ENCODE measurements around the gene ATRX.
"Not testable (repeated sequence)": the region's sequence is repeated elsewhere in the genome, so short reads cannot be mapped to it uniquely, and the experiment has no call there.

The ATRX gene

GRCh38 chrX:77689376-77689775 is 96.6 kb downstream of the ATRX start:
- Mint-ChIP-seq H3K4me1 (ENCODE audit: low read depth) (peaks cover 5% of the 10 kb centered on the region), H3K27ac (no peak overlapping the region), H3K27me3 (no peaks in the 10 kb centered on the region), H3K36me3 (ENCODE audit: low read depth) (peaks cover 43% of the 10 kb centered on the region), H3K4me3 (no peak overlapping the region), H3K9me3 (no peaks in the 10 kb centered on the region)

GRCh38 chrX:77685683-77686082 is 100.3 kb downstream of the ATRX start:
- H3K4me3 Mint-ChIP-seq, H3K9me3 Mint-ChIP-seq, H3K27me3 Mint-ChIP-seq, H3K27ac Mint-ChIP-seq: not testable (repeated sequence)
- peaks cover 15% of the 10 kb centered on the region for H3K4me1 Mint-ChIP-seq (ENCODE audit: low read depth)
- peaks cover 64% of the 10 kb centered on the region for H3K36me3 Mint-ChIP-seq (ENCODE audit: low read depth)

- H3K36me3 Mint-ChIP-seq (ENCODE audit: low read depth), result peaks cover 31% of the 10 kb centered on the region
- no peaks in the 10 kb centered on the region for H3K9me3 Mint-ChIP-seq
- no peak overlapping the region for H3K4me3 Mint-ChIP-seq
- H3K27me3 Mint-ChIP-seq, result no peaks in the 10 kb centered on the region
- H3K4me1 Mint-ChIP-seq (ENCODE audit: low read depth), result peaks cover 15% of the 10 kb centered on the region
- H3K27ac Mint-ChIP-seq, result no peak overlapping the region
Observed at GRCh38 chrX:77679144-77679543, 106.9 kb downstream of the ATRX start.

- Mint-ChIP-seq H3K4me3 (no peak overlapping the region), H3K27ac (no peak overlapping the region), H3K27me3 (no peaks in the 10 kb centered on the region), H3K9me3 (no peaks in the 10 kb centered on the region), H3K4me1 (ENCODE audit: low read depth) (no peaks in the 10 kb centered on the region), H3K36me3 (ENCODE audit: low read depth) (peaks cover 5% of the 10 kb centered on the region)
Observed at GRCh38 chrX:77675986-77676385, 110.0 kb downstream of the ATRX start.

- Mint-ChIP-seq H3K9me3 (no peaks in the 10 kb centered on the region), H3K36me3 (ENCODE audit: low read depth) (peaks cover 6% of the 10 kb centered on the region), H3K4me1 (ENCODE audit: low read depth) (peaks cover 8% of the 10 kb centered on the region), H3K4me3 (no peak overlapping the region), H3K27me3 (no peaks in the 10 kb centered on the region), H3K27ac (peak overlapping the region; percentile 41)
Observed at GRCh38 chrX:77668391-77669237, 117.4 kb downstream of the ATRX start.

- Mint-ChIP-seq H3K9me3 (no peaks in the 10 kb centered on the region), H3K36me3 (ENCODE audit: low read depth) (peaks cover 18% of the 10 kb centered on the region), H3K27me3 (no peaks in the 10 kb centered on the region), H3K27ac (no peak overlapping the region), H3K4me1 (ENCODE audit: low read depth) (peaks cover 5% of the 10 kb centered on the region), H3K4me3 (no peak overlapping the region)
Observed at GRCh38 chrX:77658886-77659285, 127.1 kb downstream of the ATRX start.

GRCh38 chrX:77652095-77652494 is 133.9 kb downstream of the ATRX start:
- H3K4me3 Mint-ChIP-seq, result no peak overlapping the region
- no peaks in the 10 kb centered on the region for H3K27me3 Mint-ChIP-seq
- no peaks in the 10 kb centered on the region for H3K9me3 Mint-ChIP-seq
- H3K4me1 Mint-ChIP-seq (ENCODE audit: low read depth), result peaks cover 5% of the 10 kb centered on the region
- no peak overlapping the region for H3K27ac Mint-ChIP-seq
- H3K36me3 Mint-ChIP-seq (ENCODE audit: low read depth), result peaks cover 40% of the 10 kb centered on the region

GRCh38 chrX:77640702-77641101 is 145.3 kb downstream of the ATRX start:
- H3K9me3 Mint-ChIP-seq, result peaks cover 5% of the 10 kb centered on the region
- H3K4me1 Mint-ChIP-seq (ENCODE audit: low read depth), result peaks cover 7% of the 10 kb centered on the region
- H3K36me3 Mint-ChIP-seq (ENCODE audit: low read depth), result peaks cover 44% of the 10 kb centered on the region
- no peak overlapping the region for H3K27ac Mint-ChIP-seq
- no peaks in the 10 kb centered on the region for H3K27me3 Mint-ChIP-seq
- H3K4me3 Mint-ChIP-seq, result no peak overlapping the region

GRCh38 chrX:77639820-77640219 is 146.2 kb downstream of the ATRX start:
- Mint-ChIP-seq H3K27ac (no peak overlapping the region), H3K9me3 (peaks cover 5% of the 10 kb centered on the region), H3K4me3 (no peak overlapping the region), H3K27me3 (no peaks in the 10 kb centered on the region), H3K36me3 (ENCODE audit: low read depth) (peaks cover 38% of the 10 kb centered on the region), H3K4me1 (ENCODE audit: low read depth) (peaks cover 7% of the 10 kb centered on the region)

- Mint-ChIP-seq H3K27me3 (no peaks in the 10 kb centered on the region), H3K9me3 (no peaks in the 10 kb centered on the region), H3K4me3 (no peak overlapping the region), H3K4me1 (ENCODE audit: low read depth) (peaks cover 7% of the 10 kb centered on the region), H3K27ac (no peak overlapping the region), H3K36me3 (ENCODE audit: low read depth) (peaks cover 37% of the 10 kb centered on the region)
Observed at GRCh38 chrX:77638397-77638796, 147.6 kb downstream of the ATRX start.

GRCh38 chrX:77635373-77635772 is 150.6 kb downstream of the ATRX start:
- H3K27ac Mint-ChIP-seq, result peak overlapping the region; percentile 18
- peaks cover under 1% of the 10 kb centered on the region for H3K4me1 Mint-ChIP-seq (ENCODE audit: low read depth)
- H3K36me3 Mint-ChIP-seq (ENCODE audit: low read depth), result peaks cover 38% of the 10 kb centered on the region
- H3K9me3 Mint-ChIP-seq, result no peaks in the 10 kb centered on the region
- no peaks in the 10 kb centered on the region for H3K27me3 Mint-ChIP-seq
- H3K4me3 Mint-ChIP-seq, result no peak overlapping the region

GRCh38 chrX:77628294-77629025 is 157.6 kb downstream of the ATRX start:
- Mint-ChIP-seq H3K36me3 (ENCODE audit: low read depth) (peaks cover 42% of the 10 kb centered on the region), H3K27ac (no peak overlapping the region), H3K4me3 (no peak overlapping the region), H3K9me3 (no peaks in the 10 kb centered on the region), H3K27me3 (no peaks in the 10 kb centered on the region), H3K4me1 (ENCODE audit: low read depth) (no peaks in the 10 kb centered on the region)

- H3K27me3 Mint-ChIP-seq, result no peaks in the 10 kb centered on the region
- no peaks in the 10 kb centered on the region for H3K9me3 Mint-ChIP-seq
- H3K4me3 Mint-ChIP-seq, result no peak overlapping the region
- peaks cover 41% of the 10 kb centered on the region for H3K36me3 Mint-ChIP-seq (ENCODE audit: low read depth)
- H3K4me1 Mint-ChIP-seq (ENCODE audit: low read depth), result peaks cover 15% of the 10 kb centered on the region
- H3K27ac Mint-ChIP-seq, result peak overlapping the region; percentile 45
Observed at GRCh38 chrX:77622672-77623071, 163.3 kb downstream of the ATRX start.

GRCh38 chrX:77622233-77622632 is 163.8 kb downstream of the ATRX start:
- peaks cover 41% of the 10 kb centered on the region for H3K36me3 Mint-ChIP-seq (ENCODE audit: low read depth)
- no peak overlapping the region for H3K4me3 Mint-ChIP-seq

GRCh38 chrX:77621453-77621852 is 164.6 kb downstream of the ATRX start:
- not testable (repeated sequence) for H3K27ac Mint-ChIP-seq, H3K9me3 Mint-ChIP-seq, H3K27me3 Mint-ChIP-seq, H3K4me3 Mint-ChIP-seq
- H3K36me3 Mint-ChIP-seq (ENCODE audit: low read depth), result peaks cover 39% of the 10 kb centered on the region
- H3K4me1 Mint-ChIP-seq (ENCODE audit: low read depth), result peaks cover 15% of the 10 kb centered on the region

More at GRCh38 chrX:77622233-77622632, 163.8 kb downstream of the ATRX start:
- no peaks in the 10 kb centered on the region for H3K9me3 Mint-ChIP-seq
- H3K27me3 Mint-ChIP-seq, result no peaks in the 10 kb centered on the region
- peaks cover 15% of the 10 kb centered on the region for H3K4me1 Mint-ChIP-seq (ENCODE audit: low read depth)
- no peak overlapping the region for H3K27ac Mint-ChIP-seq

Measured in stimulated activated naive CD8-positive, alpha-beta T cell treated with anti-CD3 and anti-CD28 coated beads, Interleukin-15, Interleukin-2, amounts not matched to agents 100 ng/mL and 50 ng/mL, for 24 hours (primary cell).